NCI-H2081 (cell line): Measurements from ENCODE around the gene HIGD2A.

Source experiments
- DNase-seq, 2 experiments: peaks; one replicate each; lab custom pipeline; 2025; lab: John Stamatoyannopoulos, UW

HIGD2A gene

GRCh38 chr5:176415952-176416924 is 27.7 kb downstream of the HIGD2A start, which contains the start of gene CLTB:
CLTB (minus strand) TSS chr5:176416539; CDS start chr5:176416363, 176 bp downstream.
- DNase-seq = peak; percentile 90 to 91

- no peak for DNase-seq
Measured at GRCh38 chr5:176416965-176417364, 28.4 kb downstream of the HIGD2A start.

GRCh38 chr5:176418251-176418650 is 29.7 kb downstream of the HIGD2A start:
- DNase-seq = no peak

- DNase-seq = no peak
Measured at GRCh38 chr5:176420086-176420485, 31.5 kb downstream of the HIGD2A start.

- DNase-seq = no peak
Measured at GRCh38 chr5:176420972-176421544, 32.5 kb downstream of the HIGD2A start.

GRCh38 chr5:176424181-176424580 is 35.6 kb downstream of the HIGD2A start:
- no peak for DNase-seq

GRCh38 chr5:176425138-176425537 is 36.6 kb downstream of the HIGD2A start:
- DNase-seq = no peak

GRCh38 chr5:176425791-176426190 is 37.2 kb downstream of the HIGD2A start:
- no peak for DNase-seq

GRCh38 chr5:176426876-176427275 is 38.3 kb downstream of the HIGD2A start:
- DNase-seq = no peak

- DNase-seq = no peak
Measured at GRCh38 chr5:176427971-176428370, 39.4 kb downstream of the HIGD2A start.

GRCh38 chr5:176429972-176430371 is 41.4 kb downstream of the HIGD2A start:
- no peak for DNase-seq

GRCh38 chr5:176432707-176433106 is 44.2 kb downstream of the HIGD2A start:
- no peak for DNase-seq

GRCh38 chr5:176436656-176437055 is 48.1 kb downstream of the HIGD2A start:
- no peak for DNase-seq

- no peak for DNase-seq
Measured at GRCh38 chr5:176438959-176439757, 50.6 kb downstream of the HIGD2A start.
